NCI-H2196 treated with DMSO at 0.1 percent for 48 hours (cell line): ENCODE results near the gene DIPK1B.
A peak's percentile ranks its signal among the peaks of the same experiment; 100 is the strongest.
"Not testable (repeated sequence)": the region's sequence is repeated elsewhere in the genome, so short reads cannot be mapped to it uniquely, and the experiment has no call there.

ENCODE experiments used
- DNase-seq: peaks from one replicate; lab custom pipeline; 2025; ENCODE audit not compliant: unreplicated experiment; lab: John Stamatoyannopoulos, UW

The DIPK1B gene

GRCh38 chr9:136750526-136750925 lies 38.2 kb downstream of the DIPK1B start:
- no peak for DNase-seq

- DNase-seq, result no peak
Measured at GRCh38 chr9:136751244-136751643, 38.9 kb downstream of the DIPK1B start.

GRCh38 chr9:136751814-136752213 lies 39.4 kb downstream of the DIPK1B start:
- DNase-seq, result no peak

GRCh38 chr9:136753371-136754058 lies 41.1 kb downstream of the DIPK1B start:
- no peak for DNase-seq

GRCh38 chr9:136754059-136754572 lies 41.7 kb downstream of the DIPK1B start:
- peak; percentile 77 for DNase-seq

GRCh38 chr9:136754626-136755301 lies 42.4 kb downstream of the DIPK1B start:
- DNase-seq, result no peak

GRCh38 chr9:136755302-136756133 lies 43.1 kb downstream of the DIPK1B start:
- not testable (repeated sequence) for DNase-seq

GRCh38 chr9:136756134-136756438 lies 43.7 kb downstream of the DIPK1B start:
- DNase-seq, result no peak

GRCh38 chr9:136756836-136757235 lies 44.5 kb downstream of the DIPK1B start:
- no peak for DNase-seq

GRCh38 chr9:136757328-136757727 lies 45.0 kb downstream of the DIPK1B start:
- DNase-seq, result no peak

GRCh38 chr9:136757751-136758140 lies 45.4 kb downstream of the DIPK1B start:
- no peak for DNase-seq

GRCh38 chr9:136759001-136759400 lies 46.6 kb downstream of the DIPK1B start:
- no peak for DNase-seq

- no peak for DNase-seq
Measured at GRCh38 chr9:136759436-136760325, 47.3 kb downstream of the DIPK1B start.

- DNase-seq, result no peak
Measured at GRCh38 chr9:136760424-136760823, 48.1 kb downstream of the DIPK1B start.

GRCh38 chr9:136760834-136761544 lies 48.6 kb downstream of the DIPK1B start:
- DNase-seq, result not testable (repeated sequence)

GRCh38 chr9:136761545-136761981 lies 49.2 kb downstream of the DIPK1B start:
- DNase-seq, result no peak

GRCh38 chr9:136762221-136762691 lies 49.9 kb downstream of the DIPK1B start:
- no peak for DNase-seq

- no peak for DNase-seq
Measured at GRCh38 chr9:136762915-136763648, 50.7 kb downstream of the DIPK1B start.

- no peak for DNase-seq
Measured at GRCh38 chr9:136763649-136764035, 51.3 kb downstream of the DIPK1B start.
